ENCODE measurements around the gene POLN. TPM values are rescaled to one million over a fixed set of nuclear protein-coding genes. Genes with fewer than 3 reads are reported as not detected.

The POLN gene
- total RNA-seq, 3 donors from 2014 or later (not counting 1 experiment from before 2014, with no cell fraction given): 2.6 to 6.9 (median 3.3) TPM

DNA sequence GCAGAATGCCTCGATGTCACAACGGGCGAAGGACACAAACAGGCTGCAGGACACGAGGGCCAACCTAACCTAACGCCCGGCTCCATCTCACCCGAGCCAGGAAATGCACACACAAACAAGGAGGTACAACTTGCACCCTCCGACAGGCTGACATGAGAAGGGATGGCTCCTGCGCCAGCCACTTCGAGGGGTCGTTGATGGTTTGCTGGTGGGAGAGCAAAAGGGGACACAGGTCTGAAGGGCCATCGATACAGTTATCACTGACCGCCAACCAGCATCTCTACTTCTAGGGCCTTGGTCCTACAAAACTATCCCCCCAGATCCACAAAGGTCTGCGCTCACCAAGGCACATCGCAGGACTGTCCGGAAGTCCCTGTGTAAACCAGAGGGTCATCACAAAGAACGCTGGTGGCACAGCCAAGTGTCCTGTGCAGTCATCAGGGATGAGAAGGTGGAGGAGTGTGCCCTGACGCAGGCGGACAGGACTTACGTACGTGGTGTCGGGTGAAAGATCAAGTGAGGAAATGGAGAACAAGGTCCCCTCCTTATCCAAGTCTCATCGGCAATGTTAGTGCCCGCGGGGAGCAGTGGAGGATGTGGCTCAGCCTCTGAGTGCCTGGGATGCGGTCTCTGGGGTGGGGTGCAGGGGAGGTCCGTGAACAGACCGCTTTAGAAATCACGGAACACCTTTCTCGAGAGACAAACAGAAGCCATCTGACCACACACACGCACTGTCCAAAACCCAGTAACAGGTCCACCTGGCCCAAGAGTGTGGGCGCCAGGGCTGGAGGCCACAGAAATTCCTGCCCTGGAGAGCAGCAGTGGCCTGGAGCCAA, 13.0 kb upstream of the POLN start:
- Mint-ChIP-seq H3K4me1 (peaks cover 6 to 20% of the 10 kb centered on the region in 2 donors), H3K9me3 (no peaks in the 10 kb centered on the region)

DNA sequence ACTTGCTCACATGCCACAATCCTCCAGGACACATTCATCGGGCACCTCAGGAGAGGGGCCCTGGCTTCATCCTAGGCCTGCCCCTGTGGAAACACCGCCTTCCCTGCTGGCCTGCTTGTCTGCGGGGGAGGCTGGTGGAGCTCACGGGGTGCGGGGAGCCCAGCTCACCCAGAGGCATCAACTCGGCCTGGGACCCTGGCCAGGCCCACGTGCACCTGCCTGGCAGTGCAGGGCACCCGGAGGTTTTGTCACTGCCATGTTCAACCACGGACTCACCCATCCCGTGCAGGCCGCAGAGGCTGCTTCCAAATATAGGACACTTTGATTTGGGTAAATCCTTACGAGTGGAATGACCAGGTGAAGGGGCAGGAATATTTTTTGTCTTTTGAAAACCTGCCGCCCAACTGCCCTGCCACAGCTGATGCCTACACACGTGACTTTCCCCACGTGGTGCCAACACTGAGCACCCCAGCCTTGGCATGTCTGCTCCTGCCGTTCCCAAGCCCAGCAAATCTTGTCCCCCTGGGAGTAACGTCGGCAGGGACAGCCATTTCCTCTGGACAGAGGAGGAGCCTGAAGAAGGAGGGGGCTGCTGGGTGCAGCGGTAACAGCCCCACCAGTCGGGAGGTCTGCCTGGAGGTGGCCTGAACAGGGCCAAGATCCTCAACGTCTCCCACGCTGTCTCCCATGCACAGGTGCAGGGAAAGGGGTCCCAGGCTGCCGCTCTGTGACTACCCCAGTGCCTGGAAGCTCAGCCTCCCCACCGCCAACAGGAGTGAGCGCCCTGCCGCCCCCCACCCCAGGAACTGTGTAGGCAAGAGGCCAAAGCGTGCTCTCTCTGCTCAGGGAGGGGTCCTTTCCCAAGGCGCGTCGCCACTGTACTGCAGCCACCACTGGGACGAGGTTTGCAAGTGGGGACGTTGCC, 11.5 kb upstream of the POLN start:
- WGBS (ENCODE audit: insufficient coverage): 92% methylated on average over 32 of the region's 32 CpGs
- ATAC-seq: no peak
- H3K27me3 ChIP-seq (ENCODE audit: control insufficient read depth, insufficient read depth, low read length): no peaks in the 10 kb centered on the region
- peak overlapping the region; percentile 8 to 54 for H3K27ac Mint-ChIP-seq
- peak in 1 of 2 donors; percentile 14 for DNase-seq
- peaks cover 6 to 20% of the 10 kb centered on the region in 2 donors for H3K4me1 Mint-ChIP-seq
- peaks cover 3% of the 10 kb centered on the region for H3K4me1 ChIP-seq (ENCODE audit: control insufficient read depth, insufficient read depth, low read length)
- peaks cover 59% of the 10 kb centered on the region for H3K36me3 ChIP-seq (ENCODE audit: control insufficient read depth, insufficient read depth, low read length)
- no peaks in the 10 kb centered on the region for H3K9me3 Mint-ChIP-seq
- no peaks in the 10 kb centered on the region for H3K36me3 Mint-ChIP-seq
- no peak overlapping the region for H3K4me3 Mint-ChIP-seq
- intact Hi-C loops (cut with micrococcal nuclease): no loop called here
- no peaks in the 10 kb centered on the region for H3K9me3 ChIP-seq (ENCODE audit: control insufficient read depth, insufficient read depth, low read length)
- H3K27ac ChIP-seq (ENCODE audit: low read length): no peak overlapping the region
- H3K27me3 Mint-ChIP-seq (ENCODE audit: low read depth in 2 of 2): no peaks in the 10 kb centered on the region
- no peak for TF ChIP-seq CTCF (IDR thresholded peaks at IDR 0.05)
- no peak overlapping the region for H3K4me3 ChIP-seq (ENCODE audit: low read length)

More for the DNA sequence above, 13.0 kb upstream of the POLN start:
- Mint-ChIP-seq H3K4me3 (no peak overlapping the region), H3K36me3 (no peaks in the 10 kb centered on the region), H3K27me3 (ENCODE audit: low read depth in 2 of 2) (no peaks in the 10 kb centered on the region), H3K27ac (peak overlapping the region in 1 of 2 donors; percentile 8)
- H3K27me3 ChIP-seq (ENCODE audit: control insufficient read depth, insufficient read depth, low read length): no peaks in the 10 kb centered on the region
- ATAC-seq: no peak
- no peak overlapping the region for H3K27ac ChIP-seq (ENCODE audit: low read length)
- H3K9me3 ChIP-seq (ENCODE audit: control insufficient read depth, insufficient read depth, low read length): no peaks in the 10 kb centered on the region
- peaks cover 16% of the 10 kb centered on the region for H3K4me1 ChIP-seq (ENCODE audit: control insufficient read depth, insufficient read depth, low read length)
- no peak overlapping the region for H3K4me3 ChIP-seq (ENCODE audit: low read length)
- DNase-seq: peak in 1 of 2 donors; percentile 13
- intact Hi-C loops (cut with micrococcal nuclease): no loop called here
- 93% methylated on average over 32 of the region's 32 CpGs for WGBS (ENCODE audit: insufficient coverage)
- peaks cover 55% of the 10 kb centered on the region for H3K36me3 ChIP-seq (ENCODE audit: control insufficient read depth, insufficient read depth, low read length)
- TF ChIP-seq CTCF (IDR thresholded peaks at IDR 0.05): no peak

DNA sequence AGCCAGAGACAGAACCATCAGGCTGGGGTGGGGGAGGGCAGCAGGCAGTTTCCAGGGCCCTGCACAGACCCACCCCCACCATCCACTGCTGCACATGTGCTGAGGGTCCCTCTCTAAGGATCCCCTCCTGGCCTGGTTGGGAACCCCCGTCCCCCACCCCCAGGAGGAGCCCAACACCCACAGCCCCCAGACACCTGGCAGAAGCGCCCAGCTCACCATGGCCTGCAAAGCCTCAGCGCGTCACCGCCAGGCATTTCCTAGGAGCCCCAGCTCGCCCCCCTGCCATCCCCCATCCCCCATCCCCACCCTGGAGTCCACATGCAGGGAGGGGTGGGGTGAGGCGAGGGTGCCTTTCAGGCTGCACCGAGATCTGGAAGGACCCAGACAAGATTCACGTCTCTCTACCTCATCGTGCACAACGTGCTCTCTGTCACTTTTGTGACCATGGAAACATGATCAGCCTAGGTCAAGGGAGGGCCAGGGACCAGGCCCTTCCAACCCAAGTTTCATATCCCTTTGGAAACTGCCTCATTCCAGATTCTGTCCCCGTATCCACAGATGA, 10.7 kb upstream of the POLN start:
- DNase-seq (no peak), ATAC-seq (no peak)
- Histone ChIP-seq H3K27me3 (ENCODE audit: control insufficient read depth, insufficient read depth, low read length) (no peaks in the 10 kb centered on the region), H3K36me3 (ENCODE audit: control insufficient read depth, insufficient read depth, low read length) (peaks cover 52% of the 10 kb centered on the region), H3K4me1 (ENCODE audit: control insufficient read depth, insufficient read depth, low read length) (no peaks in the 10 kb centered on the region), H3K4me3 (ENCODE audit: low read length) (no peak overlapping the region), H3K27ac (ENCODE audit: low read length) (no peak overlapping the region), H3K9me3 (ENCODE audit: control insufficient read depth, insufficient read depth, low read length) (no peaks in the 10 kb centered on the region)
- intact Hi-C loops (cut with micrococcal nuclease): no loop called here
- no peak for TF ChIP-seq CTCF (IDR thresholded peaks at IDR 0.05)
- H3K4me1 Mint-ChIP-seq: peaks cover 6 to 20% of the 10 kb centered on the region in 2 donors
- no peaks in the 10 kb centered on the region for H3K27me3 Mint-ChIP-seq (ENCODE audit: low read depth in 2 of 2)
- peak overlapping the region in 1 of 2 donors; percentile 70 for H3K27ac Mint-ChIP-seq
- H3K4me3 Mint-ChIP-seq: no peak overlapping the region
- H3K9me3 Mint-ChIP-seq: no peaks in the 10 kb centered on the region
- 89% methylated on average over 7 of the region's 12 CpGs for WGBS (ENCODE audit: insufficient coverage)
- H3K36me3 Mint-ChIP-seq: no peaks in the 10 kb centered on the region

Data from natural killer cell (primary cell).